Measurements from ENCODE around the gene PPP2R2B. TPM values are rescaled to one million over a fixed set of nuclear protein-coding genes. Genes with fewer than 3 reads are reported as not detected.
"Not testable (repeated sequence)": the region's sequence is repeated elsewhere in the genome, so short reads cannot be mapped to it uniquely, and the experiment has no call there.

PPP2R2B gene
- total and polyA plus RNA-seq, 7 experiments from 2014 or later = 0.15 to 14.1 (median 0.58) TPM

DNA sequence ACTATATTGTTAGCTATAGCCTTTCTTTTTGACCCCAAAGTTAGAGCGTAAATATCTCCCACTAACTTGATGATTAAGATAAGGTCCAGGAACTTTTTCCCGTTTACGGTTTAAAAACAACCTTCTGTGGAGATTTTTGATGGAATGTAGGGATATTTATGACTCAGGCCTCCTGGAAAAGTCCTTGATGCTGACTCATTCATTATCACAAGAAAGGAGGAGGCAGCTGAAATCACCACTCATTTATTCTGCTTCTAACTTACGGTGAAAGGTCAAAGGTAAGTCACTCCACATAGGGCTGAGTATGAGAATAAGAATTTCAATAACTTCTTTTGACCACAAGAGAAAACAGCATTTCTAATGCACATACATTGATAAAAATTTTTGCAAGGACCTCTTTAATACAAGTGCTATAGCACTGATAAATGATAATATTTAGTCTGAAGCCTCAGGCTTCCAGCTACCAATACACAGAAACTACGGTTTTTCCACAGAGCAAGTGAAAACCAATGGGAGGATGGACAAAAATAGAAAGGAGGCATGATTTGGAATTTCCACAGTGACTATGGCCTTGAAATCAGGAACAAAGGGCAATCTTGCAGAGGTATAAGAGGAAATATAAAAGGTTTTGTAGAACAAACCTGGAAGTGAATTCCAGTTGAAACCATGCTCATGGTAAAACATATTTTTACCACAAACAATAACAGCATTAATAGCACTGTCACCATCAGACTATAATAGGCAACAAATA, 146.5 kb downstream of the PPP2R2B start:
- POLR2A ChIA-PET = interaction anchor here (0.7 kb wide), 1 partner anchor 8 kb away, joined by 4 read pairs; no protein-coding TSS in a partner anchor
- CTCF ChIA-PET = no interaction called here
- Mint-ChIP-seq H3K9me3 (peaks cover 4 to 32% (median 17%) of the 10 kb centered on the region in 11 donors), H3K4me3 (no peak overlapping the region), H3K4me1 (peaks cover 0 to 2% (median 0%) of the 10 kb centered on the region in 7 donors), H3K27me3 (no peaks in the 10 kb centered on the region), H3K27ac (no peak overlapping the region), H3K36me3 (peaks cover 0 to 13% (median 7%) of the 10 kb centered on the region in 5 donors)
- DNase-seq (no peak), ATAC-seq (no peak)
- Histone ChIP-seq H3K27me3 (ENCODE audit: control insufficient read depth in 2 of 2, insufficient read depth in 2 of 2, low read length in 2 of 2) (no peaks in the 10 kb centered on the region), H3K9me3 (ENCODE audit: control insufficient read depth in 2 of 3, low read length in 3 of 3) (peaks cover 0 to 9% (median 0%) of the 10 kb centered on the region in 3 experiments), H3K36me3 (ENCODE audit: control insufficient read depth in 2 of 3, insufficient read depth in 3 of 3, low read length in 3 of 3) (no peaks in the 10 kb centered on the region), H3K27ac (ENCODE audit: low read depth, low read length) (no peak overlapping the region), H3K4me1 (ENCODE audit: control insufficient read depth in 2 of 2, insufficient read depth in 2 of 2, low read length in 2 of 2) (no peaks in the 10 kb centered on the region), H3K4me3 (ENCODE audit: low read length) (no peak overlapping the region)
- intact Hi-C loops (cut with micrococcal nuclease) = no loop called here

DNA sequence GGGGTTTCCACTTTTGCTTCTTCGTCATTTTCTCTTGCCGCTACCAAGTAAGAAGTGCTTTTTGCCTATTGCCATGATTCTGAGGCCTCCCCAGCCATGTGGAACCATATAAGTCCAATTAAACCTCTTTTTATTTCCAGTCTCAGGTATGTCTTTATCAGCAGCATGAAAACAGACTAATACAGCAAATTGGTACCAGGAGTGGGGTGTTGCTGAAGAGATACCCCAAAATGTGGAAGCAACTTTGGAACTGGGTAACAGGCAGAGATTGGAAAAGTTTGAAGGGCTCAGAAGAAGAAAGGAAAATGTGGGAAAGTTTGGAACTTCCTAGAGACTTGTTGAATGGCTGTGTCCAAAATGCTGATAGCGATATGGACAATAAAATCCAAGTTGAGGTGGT, 149.8 kb downstream of the PPP2R2B start:
- H3K4me3 ChIP-seq (ENCODE audit: low read length); ATAC-seq; H3K4me3 Mint-ChIP-seq; H3K36me3 ChIP-seq (ENCODE audit: control insufficient read depth in 2 of 3, insufficient read depth in 3 of 3, low read length in 3 of 3); H3K9me3 ChIP-seq (ENCODE audit: control insufficient read depth in 2 of 3, low read length in 3 of 3); POLR2A ChIA-PET; H3K4me1 ChIP-seq (ENCODE audit: control insufficient read depth in 2 of 2, insufficient read depth in 2 of 2, low read length in 2 of 2); DNase-seq; H3K27me3 ChIP-seq (ENCODE audit: control insufficient read depth in 2 of 2, insufficient read depth in 2 of 2, low read length in 2 of 2); H3K27ac ChIP-seq (ENCODE audit: low read depth, low read length); H3K4me1 Mint-ChIP-seq; intact Hi-C loops (cut with micrococcal nuclease); H3K27me3 Mint-ChIP-seq; H3K27ac Mint-ChIP-seq; CTCF ChIA-PET: not testable (repeated sequence)
- H3K36me3 Mint-ChIP-seq = peaks cover 0 to 13% (median 8%) of the 10 kb centered on the region in 5 donors
- peaks cover 4 to 32% (median 13%) of the 10 kb centered on the region in 11 donors for H3K9me3 Mint-ChIP-seq

- H3K9me3 Mint-ChIP-seq = peaks cover 4 to 32% (median 13%) of the 10 kb centered on the region in 11 donors
- no peaks in the 10 kb centered on the region for H3K4me1 Mint-ChIP-seq
- H3K36me3 Mint-ChIP-seq = peaks cover 0 to 13% (median 9%) of the 10 kb centered on the region in 5 donors
- no peaks in the 10 kb centered on the region for H3K27me3 Mint-ChIP-seq
- intact Hi-C loops (cut with micrococcal nuclease) = no loop called here
- POLR2A ChIA-PET = no interaction called here
- no peak overlapping the region for H3K27ac Mint-ChIP-seq
- H3K36me3 ChIP-seq (ENCODE audit: control insufficient read depth in 2 of 3, insufficient read depth in 3 of 3, low read length in 3 of 3) = no peaks in the 10 kb centered on the region
- no peak for ATAC-seq
- CTCF ChIA-PET = interaction anchor here (0.8 kb wide), 1 partner anchor 1118 kb away, joined by 3 read pairs; no protein-coding TSS in a partner anchor
- H3K4me3 Mint-ChIP-seq = no peak overlapping the region
- H3K4me3 ChIP-seq (ENCODE audit: low read length) = no peak overlapping the region
- no peak overlapping the region for H3K27ac ChIP-seq (ENCODE audit: low read depth, low read length)
- peaks cover 0 to 9% (median 0%) of the 10 kb centered on the region in 3 experiments for H3K9me3 ChIP-seq (ENCODE audit: control insufficient read depth in 2 of 3, low read length in 3 of 3)
- DNase-seq = no peak
- H3K4me1 ChIP-seq (ENCODE audit: control insufficient read depth in 2 of 2, insufficient read depth in 2 of 2, low read length in 2 of 2) = no peaks in the 10 kb centered on the region
- no peaks in the 10 kb centered on the region for H3K27me3 ChIP-seq (ENCODE audit: control insufficient read depth in 2 of 2, insufficient read depth in 2 of 2, low read length in 2 of 2)
Observed at GRCh38 chr5:146726891-146727290, 151.7 kb downstream of the PPP2R2B start.

DNA sequence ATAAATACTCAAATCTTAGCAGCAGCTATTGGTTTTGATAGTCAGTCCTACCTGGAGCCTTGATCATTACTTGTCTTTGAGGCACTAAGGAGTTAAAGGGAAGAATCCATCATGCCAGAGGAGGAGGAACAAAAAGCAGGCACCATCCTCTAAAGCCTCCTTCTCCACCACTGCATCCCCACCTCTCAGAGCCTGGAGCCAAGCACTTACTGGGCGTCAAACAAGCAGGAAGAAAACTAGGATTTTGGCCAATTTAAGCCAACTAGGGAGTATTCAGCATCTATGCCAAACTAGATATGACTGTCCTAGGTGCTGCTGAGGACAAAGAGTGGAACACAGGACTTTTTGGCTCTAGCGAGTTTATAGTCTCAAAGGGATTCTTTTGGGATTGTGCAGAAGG, 152.5 kb downstream of the PPP2R2B start:
- no peaks in the 10 kb centered on the region for H3K36me3 ChIP-seq (ENCODE audit: control insufficient read depth in 2 of 3, insufficient read depth in 3 of 3, low read length in 3 of 3)
- H3K27me3 ChIP-seq (ENCODE audit: control insufficient read depth in 2 of 2, insufficient read depth in 2 of 2, low read length in 2 of 2) = no peaks in the 10 kb centered on the region
- Mint-ChIP-seq H3K27me3 (no peaks in the 10 kb centered on the region), H3K27ac (no peak overlapping the region), H3K9me3 (peaks cover 4 to 32% (median 13%) of the 10 kb centered on the region in 11 donors), H3K36me3 (peaks cover 0 to 13% (median 9%) of the 10 kb centered on the region in 5 donors), H3K4me1 (no peaks in the 10 kb centered on the region), H3K4me3 (no peak overlapping the region)
- no peak overlapping the region for H3K4me3 ChIP-seq (ENCODE audit: low read length)
- ATAC-seq = no peak
- no peaks in the 10 kb centered on the region for H3K4me1 ChIP-seq (ENCODE audit: control insufficient read depth in 2 of 2, insufficient read depth in 2 of 2, low read length in 2 of 2)
- DNase-seq = no peak
- ChIA-PET POLR2A (no interaction called here), CTCF (interaction anchor here (0.8 kb wide), 1 partner anchor 1119 kb away, joined by 3 read pairs; no protein-coding TSS in a partner anchor)
- intact Hi-C loops (cut with micrococcal nuclease) = no loop called here
- peaks cover 0 to 9% (median 0%) of the 10 kb centered on the region in 3 experiments for H3K9me3 ChIP-seq (ENCODE audit: control insufficient read depth in 2 of 3, low read length in 3 of 3)
- no peak overlapping the region for H3K27ac ChIP-seq (ENCODE audit: low read depth, low read length)

- ChIA-PET POLR2A (no interaction called here), CTCF (no interaction called here)
- peaks cover 0 to 9% (median 7%) of the 10 kb centered on the region in 5 donors for H3K36me3 Mint-ChIP-seq
- Histone ChIP-seq H3K4me3 (ENCODE audit: low read length) (no peak overlapping the region), H3K9me3 (ENCODE audit: control insufficient read depth in 2 of 3, low read length in 3 of 3) (peaks cover 0 to 9% (median 0%) of the 10 kb centered on the region in 3 experiments), H3K27me3 (ENCODE audit: control insufficient read depth in 2 of 2, insufficient read depth in 2 of 2, low read length in 2 of 2) (no peaks in the 10 kb centered on the region), H3K27ac (ENCODE audit: low read depth, low read length) (no peak overlapping the region), H3K36me3 (ENCODE audit: control insufficient read depth in 2 of 3, insufficient read depth in 3 of 3, low read length in 3 of 3) (no peaks in the 10 kb centered on the region), H3K4me1 (ENCODE audit: control insufficient read depth in 2 of 2, insufficient read depth in 2 of 2, low read length in 2 of 2) (no peaks in the 10 kb centered on the region)
- no peaks in the 10 kb centered on the region for H3K27me3 Mint-ChIP-seq
- no peak for DNase-seq
- H3K4me1 Mint-ChIP-seq = no peaks in the 10 kb centered on the region
- intact Hi-C loops (cut with micrococcal nuclease) = no loop called here
- no peak for ATAC-seq
- H3K27ac Mint-ChIP-seq = no peak overlapping the region
- peaks cover 4 to 23% (median 11%) of the 10 kb centered on the region in 11 donors for H3K9me3 Mint-ChIP-seq
- no peak overlapping the region for H3K4me3 Mint-ChIP-seq
Observed at GRCh38 chr5:146725025-146725424, 153.5 kb downstream of the PPP2R2B start.

DNA sequence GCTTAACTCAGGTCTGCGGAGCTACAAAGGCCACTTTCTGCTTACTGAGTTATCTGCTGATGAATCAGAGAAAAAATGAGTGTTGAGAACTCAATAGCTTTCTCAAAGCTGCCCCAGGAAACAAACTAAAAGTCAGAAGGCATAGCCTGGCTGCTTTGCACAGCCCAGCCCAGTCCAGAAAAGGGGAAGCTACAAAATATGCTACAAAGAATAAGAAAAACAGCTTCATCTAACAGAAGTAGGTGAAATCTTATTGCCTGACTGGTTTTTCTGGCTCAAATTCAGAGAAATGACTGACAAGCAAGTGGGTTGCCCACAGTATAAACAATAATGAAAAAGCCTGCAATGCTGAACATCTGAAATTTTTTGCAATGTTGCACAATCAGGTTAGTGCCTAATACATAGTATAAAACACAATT, 156.2 kb downstream of the PPP2R2B start:
- Histone ChIP-seq H3K27me3 (ENCODE audit: control insufficient read depth in 2 of 2, insufficient read depth in 2 of 2, low read length in 2 of 2) (no peaks in the 10 kb centered on the region), H3K4me1 (ENCODE audit: control insufficient read depth in 2 of 2, insufficient read depth in 2 of 2, low read length in 2 of 2) (no peaks in the 10 kb centered on the region), H3K4me3 (ENCODE audit: low read length) (no peak overlapping the region), H3K27ac (ENCODE audit: low read depth, low read length) (no peak overlapping the region), H3K36me3 (ENCODE audit: control insufficient read depth in 2 of 3, insufficient read depth in 3 of 3, low read length in 3 of 3) (no peaks in the 10 kb centered on the region), H3K9me3 (ENCODE audit: control insufficient read depth in 2 of 3, low read length in 3 of 3) (no peaks in the 10 kb centered on the region)
- Mint-ChIP-seq H3K27me3 (peaks cover 0 to 5% (median 0%) of the 10 kb centered on the region in 5 donors), H3K36me3 (peaks cover 0 to 4% (median 0%) of the 10 kb centered on the region in 5 donors), H3K4me1 (no peaks in the 10 kb centered on the region), H3K4me3 (no peak overlapping the region), H3K9me3 (peaks cover 0 to 5% (median 0%) of the 10 kb centered on the region in 11 donors), H3K27ac (no peak overlapping the region)
- ChIA-PET CTCF (no interaction called here), POLR2A (no interaction called here)
- intact Hi-C loops (cut with micrococcal nuclease) = no loop called here
- DNase-seq (no peak), ATAC-seq (no peak)
